ENCODE measurements around the gene MPO. TPM values are rescaled to one million over a fixed set of nuclear protein-coding genes. Genes with fewer than 3 reads are reported as not detected.
A peak's percentile ranks its signal among the peaks of the same experiment; 100 is the strongest.

Gene MPO
- total RNA-seq, 4 donors from 2014 or later = not detected

GRCh38 chr17:58304750-58305486 lies 24.2 kb upstream of the MPO start:
- Histone ChIP-seq H3K9me3 (no peaks in the 10 kb centered on the region), H3K27me3 (no peaks in the 10 kb centered on the region), H3K4me1 (peaks cover 0 to 12% (median 2%) of the 10 kb centered on the region in 4 donors), H3K36me3 (peaks cover 0 to 55% (median 0%) of the 10 kb centered on the region in 3 donors), H3K4me3 (no peak overlapping the region), H3K27ac (no peak overlapping the region)
- no peak for DNase-seq (ENCODE audit: low spot score in 2 of 2)
- 85 to 91% methylated on average over 12 to 14 of the region's 14 CpGs for WGBS, 2 donors
- no peak for TF ChIP-seq EP300 (IDR thresholded peaks at IDR 0.05)
- TF ChIP-seq, protein P1, sequence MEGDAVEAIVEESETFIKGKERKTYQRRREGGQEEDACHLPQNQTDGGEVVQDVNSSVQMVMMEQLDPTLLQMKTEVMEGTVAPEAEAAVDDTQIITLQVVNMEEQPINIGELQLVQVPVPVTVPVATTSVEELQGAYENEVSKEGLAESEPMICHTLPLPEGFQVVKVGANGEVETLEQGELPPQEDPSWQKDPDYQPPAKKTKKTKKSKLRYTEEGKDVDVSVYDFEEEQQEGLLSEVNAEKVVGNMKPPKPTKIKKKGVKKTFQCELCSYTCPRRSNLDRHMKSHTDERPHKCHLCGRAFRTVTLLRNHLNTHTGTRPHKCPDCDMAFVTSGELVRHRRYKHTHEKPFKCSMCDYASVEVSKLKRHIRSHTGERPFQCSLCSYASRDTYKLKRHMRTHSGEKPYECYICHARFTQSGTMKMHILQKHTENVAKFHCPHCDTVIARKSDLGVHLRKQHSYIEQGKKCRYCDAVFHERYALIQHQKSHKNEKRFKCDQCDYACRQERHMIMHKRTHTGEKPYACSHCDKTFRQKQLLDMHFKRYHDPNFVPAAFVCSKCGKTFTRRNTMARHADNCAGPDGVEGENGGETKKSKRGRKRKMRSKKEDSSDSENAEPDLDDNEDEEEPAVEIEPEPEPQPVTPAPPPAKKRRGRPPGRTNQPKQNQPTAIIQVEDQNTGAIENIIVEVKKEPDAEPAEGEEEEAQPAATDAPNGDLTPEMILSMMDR (IDR thresholded peaks at IDR 0.05) = no peak
- no peak for TF ChIP-seq POLR2A (IDR thresholded peaks at IDR 0.05)

GRCh38 chr17:58303971-58304749 lies 23.4 kb upstream of the MPO start:
- Histone ChIP-seq H3K4me3 (no peak overlapping the region), H3K9me3 (no peaks in the 10 kb centered on the region), H3K27me3 (no peaks in the 10 kb centered on the region), H3K36me3 (peaks cover 0 to 47% (median 0%) of the 10 kb centered on the region in 3 donors), H3K4me1 (peaks cover 0 to 12% (median 2%) of the 10 kb centered on the region in 4 donors), H3K27ac (no peak overlapping the region)
- TF ChIP-seq, protein P1 (IDR thresholded peaks at IDR 0.05) = peak; percentile 37 to 52 (median 47)
- no peak for TF ChIP-seq POLR2A (IDR thresholded peaks at IDR 0.05)
- no peak for DNase-seq (ENCODE audit: low spot score in 2 of 2)
- 37 to 42% methylated on average over 10 of the region's 10 CpGs for WGBS, 2 donors

DNA sequence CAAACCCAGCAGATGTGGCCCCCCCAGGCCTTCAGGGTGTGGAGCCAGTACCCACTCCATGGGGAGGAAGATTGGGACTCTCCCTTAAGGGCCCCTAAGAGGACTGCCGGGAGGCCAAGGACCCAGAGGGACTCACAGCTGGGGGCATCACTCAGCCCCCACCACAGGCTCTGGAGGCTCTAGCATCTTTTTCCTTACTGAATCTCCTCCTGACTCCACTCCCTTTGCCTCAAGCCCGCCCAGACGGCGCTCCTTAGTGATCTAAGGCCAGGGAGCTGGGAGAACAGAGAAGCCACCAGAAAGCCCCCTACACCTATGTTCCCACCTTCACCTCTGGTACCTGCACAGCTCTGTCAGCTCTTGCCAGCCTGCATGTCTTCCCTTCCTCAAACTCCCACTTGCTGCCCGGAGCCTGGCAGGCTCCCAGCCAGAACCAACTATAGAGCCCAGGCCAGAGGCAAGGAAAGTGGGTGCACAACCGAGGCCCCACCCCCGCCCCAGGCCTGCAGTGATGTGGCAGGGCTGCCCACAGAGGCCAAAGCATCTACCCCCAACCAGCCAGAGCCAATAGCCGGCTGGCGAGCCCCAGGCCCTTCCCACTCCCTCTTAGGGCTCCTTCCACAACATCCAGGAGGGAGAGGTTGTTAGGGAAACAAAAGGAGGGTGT lies 22.3 kb upstream of the MPO start:
- TF ChIP-seq POLR2A (IDR thresholded peaks at IDR 0.05) (no peak), EP300 (IDR thresholded peaks at IDR 0.05) (no peak)
- TF ChIP-seq, protein P1 (IDR thresholded peaks at IDR 0.05) = no peak
- no peak overlapping the region for H3K4me3 ChIP-seq
- no peak overlapping the region for H3K27ac ChIP-seq
- peaks cover 0 to 12% (median 2%) of the 10 kb centered on the region in 4 donors for H3K4me1 ChIP-seq
- WGBS, 2 donors = 75 to 77% methylated on average over 9 of the region's 9 CpGs
- H3K36me3 ChIP-seq = peaks cover 0 to 36% (median 0%) of the 10 kb centered on the region in 3 donors
- peaks cover 0 to 4% (median 0%) of the 10 kb centered on the region in 4 donors for H3K9me3 ChIP-seq
- no peaks in the 10 kb centered on the region for H3K27me3 ChIP-seq
- no peak for DNase-seq (ENCODE audit: low spot score in 2 of 2)

- H3K9me3 ChIP-seq = peaks cover 0 to 4% (median 0%) of the 10 kb centered on the region in 4 donors
- TF ChIP-seq POLR2A (IDR thresholded peaks at IDR 0.05) (no peak), EP300 (IDR thresholded peaks at IDR 0.05) (no peak)
- TF ChIP-seq, protein P1 (IDR thresholded peaks at IDR 0.05) = no peak
- DNase-seq (ENCODE audit: low spot score in 2 of 2) = no peak
- H3K4me3 ChIP-seq = no peak overlapping the region
- 82 to 85% methylated on average over 5 to 9 of the region's 9 CpGs for WGBS, 2 donors
- H3K4me1 ChIP-seq = peaks cover 0 to 12% (median 2%) of the 10 kb centered on the region in 4 donors
- H3K36me3 ChIP-seq = peaks cover 0 to 29% (median 0%) of the 10 kb centered on the region in 3 donors
- H3K27me3 ChIP-seq = no peaks in the 10 kb centered on the region
- H3K27ac ChIP-seq = no peak overlapping the region
Measured at GRCh38 chr17:58302171-58302918, 21.6 kb upstream of the MPO start.

Data from tibial nerve (tissue), 4 donors.